GM12878 (cell line): ENCODE results near the gene DIP2C. TPM values are rescaled to one million over a fixed set of nuclear protein-coding genes. Genes with fewer than 3 reads are reported as not detected.

ENCODE experiments used
- ATAC-seq: fragments of 200-7000 bp; cut with Tn5 transposase; 3 replicates; pipeline ENCODE4 v1.9.1; 2020; ENCODE audit warnings: mild to moderate bottlenecking, moderate library complexity
- BruUV-seq: library from RNA; stranded (reverse); fragments of 400-500 nt; replicated peaks from 2 replicates; lab custom pipeline; 2021; lab: Mats Ljungman, UMichigan
- CTCF ChIA-PET: fragments of 300-600 bp; sonication (Branson Sonifier 250); formaldehyde crosslinking; extraction: SDS; loops from one replicate; lab custom pipeline; 2021; ENCODE audit warnings: inconsistent platforms; lab: Yijun Ruan, JAX
- POLR2A ChIA-PET: fragments of 350-600 bp; formaldehyde crosslinking; extraction: SDS; loops from one replicate; lab custom pipeline; 2021; ENCODE audit warnings: inconsistent platforms; lab: Charles Lee
- RAD21 ChIA-PET: fragments of 300-600 bp; sonication (Branson Sonifier 250); formaldehyde crosslinking; loops from one replicate; lab custom pipeline; 2023; ENCODE audit warnings: antibody characterized with exemption; ENCODE audit not compliant: unreplicated experiment; lab: Charles Lee
- SMC1A ChIA-PET: fragments of 300-600 bp; sonication (Branson Sonifier 250); formaldehyde crosslinking; loops from one replicate; lab custom pipeline; 2023; ENCODE audit not compliant: unreplicated experiment, uncharacterized antibody; lab: Charles Lee
- DNase-seq: peaks from one replicate; pipeline ENCODE4 v3.0.0-alpha.2; 2011; ENCODE audit warnings: low read depth, low spot score
- FAIRE-seq: peaks from 3 replicates; lab custom pipeline; 2011; peaks lifted over from hg19 to GRCh38; lab: Jason Lieb, UNC
- H2AFZ ChIP-seq: 2 replicates; pipeline ENCODE4 v1.6.0; 2011; ENCODE audit warnings: low read depth, low read length, control low read depth; ENCODE audit not compliant: control insufficient read depth
- H3K27ac ChIP-seq: 2 replicates; pipeline ENCODE4 v1.5.1; 2011; ENCODE audit warnings: control low read depth; ENCODE audit not compliant: control insufficient read depth, insufficient read depth
- H3K27me3 ChIP-seq, 2 experiments: replicated peaks in 1 of 2; 2 replicates each; pipeline versions ENCODE4 v1.6.0 to v1.6.1; 2011; ENCODE audit warnings: low read length in 1 of 2; ENCODE audit not compliant: control insufficient read depth in 2 of 2, insufficient read depth in 2 of 2
- H3K36me3 ChIP-seq, 2 experiments: 2 replicates each; pipeline ENCODE4 v1.5.1; 2011; ENCODE audit warnings: low read length in 1 of 2; ENCODE audit not compliant: control insufficient read depth in 2 of 2, insufficient read depth in 2 of 2
- H3K4me1 ChIP-seq: 2 replicates; pipeline ENCODE4 v1.6.1; 2011; ENCODE audit warnings: mild to moderate bottlenecking, low read length, moderate library complexity, mixed read lengths; ENCODE audit not compliant: control insufficient read depth, insufficient read depth
- H3K4me2 ChIP-seq: 2 replicates; pipeline ENCODE4 v1.6.0; 2011; ENCODE audit warnings: control low read depth; ENCODE audit not compliant: control insufficient read depth, insufficient read depth
- H3K4me3 ChIP-seq: fragments of 200-600 bp; sonication (generic); 2 replicates; pipeline ENCODE4 v1.5.1; 2016
- H3K79me2 ChIP-seq: 2 replicates; pipeline ENCODE4 v1.6.0; 2011; ENCODE audit warnings: low read length; ENCODE audit not compliant: control insufficient read depth, insufficient read depth
- H3K9ac ChIP-seq: 2 replicates; pipeline ENCODE4 v1.8.0; 2011; ENCODE audit warnings: low read length, control low read depth, mixed read lengths; ENCODE audit not compliant: control insufficient read depth, insufficient read depth
- H3K9me3 ChIP-seq: replicated peaks from 3 replicates; pipeline ENCODE4 v1.5.1; 2011; ENCODE audit warnings: mild to moderate bottlenecking, low read length; ENCODE audit not compliant: control insufficient read depth, insufficient read depth
- H4K20me1 ChIP-seq: 2 replicates; pipeline ENCODE4 v1.6.0; 2011; ENCODE audit not compliant: control insufficient read depth, insufficient read depth
- BRCA1 ChIP-seq: IDR thresholded peaks from 2 replicates; pipeline ENCODE4 v1.6.1; 2011; ENCODE audit warnings: low read depth, low read length, improper control_type of control experiment
- CTCF ChIP-seq, 3 experiments: IDR thresholded peaks in 2 of 3; conservative IDR thresholded peaks in 1 of 3; 2 replicates each; pipeline ENCODE4 v1.5.1; 2011; ENCODE audit warnings: low read depth in 3 of 3, low read length in 3 of 3, mild to moderate bottlenecking in 3 of 3, control low read depth in 2 of 3, moderate library complexity in 2 of 3, inconsistent platforms in 1 of 3, mixed read lengths in 1 of 3; ENCODE audit not compliant: control insufficient read depth in 2 of 3, insufficient read depth in 1 of 3; ENCODE audit errors: extremely low read depth in 1 of 3
- EP300 ChIP-seq, 2 experiments: fragments of 150-350 bp in 1 of 2; IDR thresholded peaks; 2 replicates each; pipeline ENCODE4 v1.6.1; 2011 to 2012; ENCODE audit warnings: low read depth in 2 of 2, low read length in 2 of 2, borderline replicate concordance in 1 of 2, improper control_type of control experiment in 1 of 2, inconsistent platforms in 1 of 2; ENCODE audit not compliant: control insufficient read depth in 1 of 2
- KAT2A ChIP-seq: conservative IDR thresholded peaks from 2 replicates; pipeline ENCODE4 v1.6.1; 2011; ENCODE audit warnings: low read depth, low read length; ENCODE audit not compliant: control insufficient read depth
- NRF1 ChIP-seq: conservative IDR thresholded peaks from 2 replicates; pipeline ENCODE4 v1.6.1; 2011; ENCODE audit warnings: mild to moderate bottlenecking, low read depth, low read length, improper control_type of control experiment
- POLR2AphosphoS5 ChIP-seq: IDR thresholded peaks from 2 replicates; pipeline ENCODE4 v1.6.1; 2011; ENCODE audit warnings: mild to moderate bottlenecking, low read length, inconsistent platforms
- TAF1 ChIP-seq: IDR thresholded peaks from 2 replicates; pipeline ENCODE4 v1.6.1; 2011; ENCODE audit warnings: mild to moderate bottlenecking, low read depth, low read length, borderline replicate concordance
- WGBS: methylation state at CpG from one replicate; pipeline ENCODE4 v1.1.6; 2016; ENCODE audit warnings: low lambda C conversion rate; ENCODE audit not compliant: insufficient replicate concordance, insufficient coverage; ENCODE audit errors: missing lambda C conversion rate; 5-methylcytosine and 5-hydroxymethylcytosine counted together
- in situ Hi-C: fragments of 300-500 bp; cut with MboI; formaldehyde crosslinking; loops from 9 replicates; pipeline ENCODE4 v1.14.3; 2018; ENCODE audit warnings: mixed read lengths
- intact Hi-C: fragments of 100-400 bp; cut with micrococcal nuclease; formaldehyde crosslinking; loops from one replicate; pipeline ENCODE4 v1.14.2; 2022; ENCODE audit not compliant: unreplicated experiment
- polyA plus RNA-seq, 11 experiments: library from polyadenylated mRNA; depleted of rRNA in 4 of 11; unstranded in 6 of 11; stranded (reverse) in 5 of 11; fragments of >200 nt; fragmentation: Nextera tagmentation in 4 of 11; fragmentation: Illumina TruSeq in 1 of 11; extraction: Ambion mirVana in 4 of 11; extraction: Trizol in 1 of 11; gene quantifications; 1 replicate in 1 of 11; 2 replicates in 10 of 11; pipeline versions ENCODE4 v1.2.1 to v1.2.3, GENCODE V29; 2011 to 2016; ENCODE audit warnings: inconsistent platforms in 2 of 11, missing spikeins in 2 of 11, low read depth in 1 of 11
- total RNA-seq, 4 experiments: library from RNA; depleted of rRNA in 3 of 4; stranded (reverse); fragments of >200 nt in 3 of 4; fragmentation: Illumina TruSeq in 1 of 4; extraction: Trizol in 1 of 4; gene quantifications; 2 replicates each; pipeline versions ENCODE4 v1.2.1 to v1.2.3, GENCODE V29; 2013 to 2021

The DIP2C gene
- total and polyA plus RNA-seq, 10 of the 15 experiments (the other 5 are each of a cell fraction or from before 2014, with no cell fraction given) = 0.01 to 0.10 (median 0.06) TPM

- TF ChIP-seq EP300 (IDR thresholded peaks at IDR 0.05; ENCODE audit: borderline replicate concordance in 1 of 2, control insufficient read depth in 1 of 2, low read depth in 2 of 2, low read length in 2 of 2) = no peak
- TF ChIP-seq KAT2A = no peak
Observed at GRCh38 chr10:418226-418625, 271.2 kb downstream of the DIP2C start (continued).

- ATAC-seq = no peak
- Histone ChIP-seq H3K27ac (no peak overlapping the region), H3K4me3 (no peak overlapping the region), H3K4me1 (no peaks in the 10 kb centered on the region), H3K9me3 (no peaks in the 10 kb centered on the region), H2AFZ (no peak overlapping the region), H3K9ac (no peak overlapping the region), H3K36me3 (no peaks in the 10 kb centered on the region), H3K4me2 (no peak overlapping the region), H3K27me3 (no peaks in the 10 kb centered on the region; a peak in 1 of 4 replicates), H3K79me2 (no peaks in the 10 kb centered on the region), H4K20me1 (no peaks in the 10 kb centered on the region)
- CTCF ChIA-PET = no interaction called here
- BruUV-seq = no TSS peak
- intact Hi-C loops (no loop called here), in situ Hi-C loops (no loop called here)
- SMC1A ChIA-PET = no interaction called here
- FAIRE-seq = no peak
- 67% methylated on average over 13 of the region's 13 CpGs for WGBS
- POLR2A ChIA-PET = no interaction called here
- DNase-seq = no peak
- RAD21 ChIA-PET = no interaction called here
- TF ChIP-seq POLR2AphosphoS5 (no peak), NRF1 (no peak), TAF1 (no peak), BRCA1 (no peak), CTCF (IDR thresholded peaks at IDR 0.05 in 2 of 3, conservative IDR thresholded peaks at IDR 0.05 in 1 of 3; ENCODE audit: control insufficient read depth in 2 of 3, extremely low read depth in 1 of 3, insufficient read depth in 1 of 3, low read depth in 3 of 3, low read length in 3 of 3) (0 out of 6 replicates have a peak, but pooled peaks of 1 of the 3 experiments have one; percentile 1)
Observed at GRCh38 chr10:416091-416515, 273.4 kb downstream of the DIP2C start.
